Thyroid gland (tissue), 4 donors: ENCODE data around the gene OBSCN.

Experiments used
- CTCF ChIP-seq, 6 experiments: fragments of 200-600 bp in 3 of 6; fragments of 450-650 bp in 3 of 6; sonication (generic) in 3 of 6; IDR thresholded peaks; one replicate each; pipeline ENCODE4 v1.5.1; 2016 to 2019; ENCODE audit warnings: antibody characterized with exemption in 6 of 6, mild to moderate bottlenecking in 2 of 6, inconsistent platforms in 1 of 6, moderate library complexity in 1 of 6
- POLR2A ChIP-seq, 2 donors: fragments of 450-650 bp; IDR thresholded peaks; one replicate each; pipeline ENCODE4 v1.6.1; 2017; ENCODE audit warnings: antibody characterized with exemption in 2 of 2, mild to moderate bottlenecking in 2 of 2, moderate library complexity in 1 of 2

GRCh38 chr1:228405200-228405978, 197.5 kb downstream of the OBSCN start:
- TF ChIP-seq CTCF (IDR thresholded peaks at IDR 0.05) (no peak), POLR2A (IDR thresholded peaks at IDR 0.05) (no peak)
